Stimulated activated CD8-positive, alpha-beta memory T cell treated with anti-CD3 and anti-CD28 coated beads, Interleukin-7, amount 100 ng/mL, for 4 hours (primary cell): Measurements from ENCODE around the gene OTUD5.

Experiments used
- DNase-seq, 2 donors: peaks; one replicate each; pipeline ENCODE4 v3.0.0-alpha.2; 2020; ENCODE audit warnings: low read depth in 2 of 2

OTUD5 gene

DNA sequence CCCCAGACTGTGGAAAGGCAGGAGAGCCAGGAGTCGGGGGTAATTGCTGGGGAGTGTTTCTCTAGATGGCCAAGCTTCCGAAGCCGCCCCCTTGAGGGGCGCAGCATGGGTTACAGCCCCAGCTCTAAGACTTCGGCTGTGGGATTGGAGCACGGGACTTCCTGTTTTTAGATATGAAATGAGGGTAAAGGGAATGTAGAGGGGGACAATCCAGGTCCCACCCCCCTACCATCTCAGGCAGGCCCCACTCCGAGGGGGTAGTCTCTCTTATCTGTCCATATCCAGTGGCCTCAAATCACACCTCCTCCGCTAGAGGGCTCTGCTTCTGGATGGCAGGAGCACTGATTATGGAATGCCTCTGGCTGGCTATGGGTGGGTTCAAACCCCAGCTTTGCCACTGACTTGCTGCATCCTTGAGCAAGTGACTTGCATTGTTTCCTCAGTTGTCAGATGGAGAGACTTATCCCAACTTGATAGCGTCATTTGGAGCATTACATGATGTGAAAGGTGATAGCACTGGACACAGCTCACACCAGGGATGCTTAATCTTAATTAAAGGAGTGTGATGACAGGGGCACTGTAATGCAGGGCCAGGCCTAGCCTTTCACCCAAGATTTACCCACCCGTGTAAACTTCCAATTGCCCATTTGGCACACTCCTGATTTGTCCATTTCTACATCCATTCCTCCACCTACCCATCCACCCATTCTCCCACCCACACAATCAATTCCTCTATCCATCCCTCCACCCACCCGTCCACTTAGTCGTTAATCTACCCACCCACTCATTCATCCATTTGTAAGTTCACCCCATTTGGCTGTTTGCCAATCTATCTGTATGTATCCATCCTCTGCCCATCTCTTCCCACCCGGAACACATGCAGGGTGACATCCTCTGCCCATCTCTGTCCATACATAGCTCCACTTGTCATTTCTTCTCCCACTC lies 15.1 kb upstream of the OTUD5 start:
- no peak for DNase-seq

DNA sequence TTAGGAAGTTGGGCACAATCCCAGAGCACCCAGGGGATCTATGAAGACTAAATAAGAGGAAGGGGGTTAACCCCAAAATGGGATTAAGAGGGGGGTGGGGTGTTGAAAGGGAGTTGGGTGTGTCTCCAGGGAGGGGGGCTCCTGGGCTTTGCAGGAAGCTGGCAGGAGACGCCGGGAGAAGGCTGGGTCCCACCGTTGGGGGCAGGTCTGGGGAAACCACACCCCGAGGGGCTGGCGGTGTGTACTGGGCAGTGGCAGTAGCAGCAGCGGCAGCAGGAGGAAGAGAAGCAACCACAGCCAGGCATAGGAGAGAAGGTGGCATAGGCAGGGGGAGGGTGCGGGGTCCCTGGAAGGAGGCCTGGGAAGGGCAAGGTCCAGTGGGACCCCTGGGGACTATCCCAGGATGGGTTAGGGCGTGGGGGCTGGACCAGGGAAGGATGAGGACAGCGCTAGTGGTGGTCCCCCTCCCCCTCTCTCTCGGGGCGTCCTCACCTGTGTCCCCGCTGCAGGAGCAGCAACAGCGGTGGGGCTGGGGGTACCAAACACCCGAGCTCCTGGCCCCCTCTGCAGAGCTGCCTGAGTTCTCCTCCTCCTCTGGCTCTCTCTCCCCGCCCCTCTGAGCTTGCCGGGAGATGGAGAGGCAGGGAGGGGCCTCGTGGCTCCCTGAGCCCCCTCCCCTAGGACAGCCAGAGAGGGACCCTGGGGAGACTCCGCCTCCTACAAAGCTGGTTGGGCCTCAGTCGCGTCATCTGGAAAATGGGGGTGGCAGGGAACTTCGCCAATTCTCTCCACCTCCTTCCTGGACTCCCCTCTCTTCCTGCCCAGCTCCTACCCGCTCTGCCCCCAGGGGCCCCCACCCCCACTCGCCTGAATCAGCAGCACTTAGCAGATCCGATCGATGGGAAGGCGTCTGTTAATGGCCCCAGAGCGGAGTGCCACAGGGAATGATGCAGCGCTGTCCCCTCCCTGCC lies 14.1 kb upstream of the OTUD5 start, which contains the start of gene KCND1:
Gene KCND1, minus strand, starts transcription at position 596 of the 971 bp plus-strand sequence. CDS start 1,573 bp downstream, outside the sequence.
- no peak for DNase-seq

DNA sequence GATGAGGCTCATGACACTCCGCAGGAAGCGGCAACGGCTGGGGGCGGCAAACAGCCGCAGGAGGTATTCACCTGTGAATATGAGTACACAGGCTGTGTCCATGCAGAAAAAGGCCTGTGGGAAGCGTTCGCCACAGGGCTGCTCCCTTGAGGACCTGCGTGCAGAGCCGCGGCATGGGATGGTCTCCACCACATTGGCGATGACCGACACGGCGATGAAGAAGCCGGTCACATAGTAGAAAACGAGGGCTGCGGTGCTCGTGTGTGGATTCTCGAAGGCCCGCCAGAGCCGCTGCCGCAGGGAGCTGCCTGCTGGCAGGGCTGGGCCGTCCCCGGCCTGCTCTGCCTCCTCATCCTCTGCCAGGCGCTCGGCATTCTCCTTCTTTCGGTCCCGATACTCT lies 12.1 kb upstream of the OTUD5 start:
- DNase-seq = no peak

DNA sequence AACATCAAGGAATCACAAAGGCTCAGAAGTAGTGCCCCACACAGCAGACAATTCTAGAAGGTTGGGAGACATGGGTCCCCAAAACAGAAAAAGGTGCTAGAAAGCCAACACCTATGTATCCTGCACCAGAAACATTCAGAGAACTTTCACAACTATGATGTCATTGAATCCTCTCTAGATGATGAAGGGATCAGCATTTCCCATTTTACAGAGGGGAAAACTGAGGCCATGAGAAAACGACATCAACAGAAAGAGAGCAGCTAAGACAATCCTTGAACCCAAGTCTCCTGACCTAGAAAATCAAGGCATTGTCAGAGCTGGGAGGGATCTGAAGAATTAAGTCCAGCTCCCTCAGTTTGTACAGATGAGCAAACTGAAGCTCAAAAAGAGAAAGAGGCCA lies 11.0 kb upstream of the OTUD5 start:
- no peak for DNase-seq

DNA sequence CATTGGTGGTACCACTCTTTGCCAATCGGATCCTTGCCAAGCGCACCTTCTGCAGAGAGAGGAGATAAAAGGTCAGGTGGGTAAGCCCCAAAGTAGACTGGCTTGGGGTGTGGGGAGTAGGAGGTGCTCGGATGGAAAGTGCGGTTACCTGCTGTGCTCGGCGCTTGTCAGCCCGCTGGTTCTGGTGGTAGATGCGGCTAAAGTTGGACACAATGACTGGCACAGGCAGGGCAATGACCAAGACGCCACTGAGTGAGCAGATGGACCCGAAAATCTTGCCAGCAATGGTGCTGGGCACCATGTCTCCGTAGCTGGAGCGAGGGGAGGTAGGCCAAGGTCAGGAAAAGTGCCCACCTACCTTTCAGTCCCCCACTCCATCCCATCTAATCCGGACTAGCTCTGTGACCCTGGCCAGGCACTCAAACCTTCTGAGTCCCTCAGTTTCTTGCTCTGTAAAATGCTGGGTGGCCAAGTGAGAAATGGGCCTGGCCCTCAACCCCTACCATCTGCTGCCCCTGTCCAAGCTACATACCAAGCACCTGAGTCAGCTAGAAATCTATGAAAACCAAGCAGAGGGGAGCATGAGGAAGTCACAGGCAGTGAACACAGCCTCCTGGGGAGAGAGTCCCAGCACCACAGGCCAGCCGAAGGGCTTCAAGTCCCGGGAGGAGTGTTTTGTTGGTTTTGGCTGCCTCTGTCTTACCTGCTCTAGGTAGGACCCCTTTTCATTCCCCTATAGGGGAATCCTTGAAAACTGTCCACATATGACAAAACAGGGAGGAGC lies 9.6 kb upstream of the OTUD5 start:
- no peak for DNase-seq

DNA sequence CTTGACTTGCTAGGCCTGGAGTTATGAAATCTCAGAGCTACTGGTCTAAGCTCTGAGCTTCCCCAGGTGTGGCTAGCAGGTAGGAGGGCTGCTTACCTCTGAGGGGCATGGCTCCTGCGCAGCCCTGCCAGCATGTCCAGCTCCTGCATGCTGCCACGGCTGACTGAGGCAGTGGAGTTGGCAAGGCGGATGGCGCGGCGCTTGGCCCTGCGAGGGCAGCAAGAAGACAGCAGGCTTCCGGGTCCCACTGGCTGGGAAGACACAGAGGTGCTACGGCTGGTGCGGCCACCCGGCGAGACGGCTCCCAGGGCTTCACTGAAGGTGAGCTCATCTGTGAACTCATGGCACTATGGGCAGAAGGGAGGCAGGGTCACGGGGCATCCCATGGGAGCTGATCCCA lies 8.6 kb upstream of the OTUD5 start:
- no peak for DNase-seq

DNA sequence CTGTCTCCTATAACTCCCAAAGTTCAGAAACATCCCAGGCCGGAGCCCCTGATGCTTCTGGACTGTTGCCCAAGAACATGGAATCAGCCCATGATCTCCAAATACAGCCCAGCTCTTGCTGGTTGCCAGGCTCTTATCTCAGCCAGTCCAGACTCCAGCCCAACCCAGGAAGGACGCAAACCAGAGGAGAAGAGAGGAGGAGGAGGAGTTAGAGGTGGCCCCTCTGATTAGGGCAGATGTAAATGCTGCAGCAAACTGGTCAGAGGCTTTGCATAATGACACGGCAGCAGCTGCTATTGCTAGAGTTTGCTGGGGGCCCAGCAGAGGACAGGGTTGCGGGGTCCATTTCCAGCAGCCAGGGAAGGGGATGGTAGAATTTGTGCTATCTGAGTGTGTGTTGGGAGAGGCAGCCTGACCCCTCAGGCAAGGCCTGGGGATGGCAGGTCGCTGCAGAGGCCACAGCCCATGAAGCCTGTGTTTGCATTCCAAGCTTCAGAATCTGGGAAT lies 4.2 kb upstream of the OTUD5 start:
- no peak for DNase-seq

DNA sequence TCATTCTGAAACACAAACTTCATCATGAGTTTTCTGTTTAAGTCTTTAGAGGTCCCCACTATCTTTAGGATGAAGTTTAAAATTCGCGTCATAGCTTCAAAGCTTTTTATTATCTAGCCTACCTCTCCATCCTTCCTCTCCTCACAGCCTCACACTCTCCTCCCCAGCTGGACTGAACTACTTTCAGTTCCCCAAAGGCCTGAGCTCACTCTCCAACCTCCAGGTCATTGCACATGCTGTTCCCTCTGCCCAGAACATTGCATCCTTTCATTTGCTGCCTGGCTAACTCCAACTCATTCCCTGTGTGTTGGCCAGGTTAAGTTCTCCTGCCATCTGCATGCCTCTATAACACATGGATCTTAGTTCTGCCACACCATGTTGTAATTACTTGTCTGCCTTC lies 2.9 kb upstream of the OTUD5 start:
- DNase-seq = no peak

DNA sequence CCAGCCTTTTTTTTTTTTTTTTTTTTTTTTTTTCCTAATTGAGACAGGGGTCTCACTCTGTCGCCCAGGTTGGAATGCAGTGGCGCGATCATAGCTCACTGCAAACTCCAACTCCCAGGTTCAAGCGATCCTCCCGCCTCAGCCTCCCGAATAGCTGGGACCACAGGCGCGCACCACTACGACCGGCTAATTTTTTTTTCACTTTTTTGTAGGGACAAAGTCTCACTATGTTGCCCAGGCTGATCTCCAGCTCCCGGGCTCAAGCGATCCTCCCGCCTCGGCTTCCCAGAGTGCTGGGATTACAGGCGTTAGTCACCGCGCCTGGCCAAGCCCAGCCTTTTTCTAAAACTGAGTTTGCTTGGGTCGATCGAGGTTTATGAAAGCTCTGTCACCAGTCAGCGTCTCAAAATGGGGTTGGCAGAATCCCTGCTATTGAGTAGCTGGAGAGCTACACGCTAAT lies 1.3 kb upstream of the OTUD5 start:
- no peak for DNase-seq

DNA sequence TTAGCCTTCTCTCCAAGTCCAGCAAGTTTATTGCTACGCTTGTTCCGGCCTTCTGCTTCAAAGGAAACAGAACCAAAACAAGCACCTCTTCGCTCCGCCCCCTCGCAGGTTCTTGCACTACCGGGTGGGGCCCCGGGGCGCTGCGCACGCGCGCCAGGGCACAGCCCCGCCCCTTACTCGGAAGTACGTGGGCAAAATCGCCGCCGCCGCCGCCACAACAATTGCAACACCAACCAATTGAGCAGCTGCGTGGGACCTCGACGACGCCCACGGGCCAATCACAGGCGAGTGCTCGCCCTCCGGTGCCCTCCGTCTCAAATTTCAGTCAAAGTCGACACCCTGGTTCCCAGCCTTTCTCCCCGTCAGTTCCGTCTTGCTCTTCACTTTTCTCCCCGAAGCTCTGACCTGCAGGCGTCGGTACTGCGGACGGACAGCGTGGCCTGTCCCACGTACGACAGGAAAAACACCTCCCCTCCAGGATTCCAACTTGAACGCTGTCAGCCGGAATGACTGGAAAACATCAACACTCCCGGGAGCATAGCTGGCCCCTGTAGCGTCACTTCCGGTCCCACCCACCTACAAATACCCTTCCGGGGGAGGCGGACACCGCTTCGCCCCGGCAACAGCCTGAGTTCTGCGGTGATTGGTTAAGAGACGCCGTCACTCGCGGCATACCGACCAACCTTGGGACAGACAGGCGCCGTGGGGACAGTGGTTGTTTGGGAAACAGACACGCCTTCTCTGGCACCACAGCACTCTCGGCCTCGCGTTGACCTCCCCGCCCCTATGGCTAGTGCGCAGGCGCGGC lies 624 bp upstream of the OTUD5 start:
- peak; percentile 90 for DNase-seq

DNA sequence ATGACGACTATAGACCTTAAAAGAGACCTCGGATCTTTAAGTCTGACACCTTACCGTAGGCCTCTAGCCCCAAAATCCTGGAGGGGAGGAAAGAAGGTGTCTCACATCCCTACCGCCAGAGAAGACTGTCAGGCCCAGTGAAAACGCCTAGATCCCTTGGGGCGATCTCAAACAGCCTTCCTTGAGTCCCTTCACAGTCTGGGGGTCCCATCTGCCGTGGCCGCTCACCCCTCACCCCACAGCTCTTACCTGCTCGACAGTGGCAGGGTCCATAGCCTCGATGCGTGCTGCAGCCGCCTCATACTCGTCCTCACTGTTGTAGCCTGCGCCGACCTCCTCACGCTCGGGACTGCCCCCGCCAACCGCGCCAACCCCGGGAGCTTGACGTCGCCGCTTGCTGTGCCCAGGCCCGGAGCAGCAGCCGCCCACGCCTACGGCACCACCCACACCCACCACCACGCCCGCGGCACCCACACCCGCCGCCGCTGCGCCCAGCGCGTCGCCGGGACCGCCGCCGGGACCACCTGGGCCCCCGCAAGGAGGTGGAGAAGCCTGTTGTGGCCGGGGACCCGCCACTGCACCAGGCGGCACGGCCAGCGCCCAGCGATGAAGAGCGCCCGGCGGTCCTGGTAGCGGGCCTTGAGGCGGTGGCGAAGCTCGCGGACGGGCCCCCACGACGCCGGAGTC lies 536 bp downstream of the OTUD5 start:
- peak; percentile 36 to 61 for DNase-seq

DNA sequence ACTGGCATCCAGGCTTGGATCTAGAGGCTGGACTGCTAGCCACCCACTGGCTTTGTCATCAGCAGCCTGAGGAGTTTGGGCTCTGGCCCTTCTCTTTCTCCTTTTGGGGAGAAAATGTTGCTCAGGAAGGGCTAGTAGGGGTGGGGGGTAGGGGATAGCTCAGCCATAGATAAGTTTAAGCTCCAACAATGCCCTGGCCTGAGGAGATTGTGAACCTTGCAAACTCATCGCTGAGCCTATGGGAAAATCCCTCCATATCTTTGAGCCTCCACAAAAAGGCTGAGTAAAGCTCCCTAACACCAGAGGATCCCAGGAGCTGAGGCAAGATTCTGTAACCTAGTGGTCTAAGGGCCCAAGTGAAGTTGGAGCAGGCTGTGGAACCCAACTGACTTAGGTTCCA lies 8.8 kb downstream of the OTUD5 start:
- no peak for DNase-seq

DNA sequence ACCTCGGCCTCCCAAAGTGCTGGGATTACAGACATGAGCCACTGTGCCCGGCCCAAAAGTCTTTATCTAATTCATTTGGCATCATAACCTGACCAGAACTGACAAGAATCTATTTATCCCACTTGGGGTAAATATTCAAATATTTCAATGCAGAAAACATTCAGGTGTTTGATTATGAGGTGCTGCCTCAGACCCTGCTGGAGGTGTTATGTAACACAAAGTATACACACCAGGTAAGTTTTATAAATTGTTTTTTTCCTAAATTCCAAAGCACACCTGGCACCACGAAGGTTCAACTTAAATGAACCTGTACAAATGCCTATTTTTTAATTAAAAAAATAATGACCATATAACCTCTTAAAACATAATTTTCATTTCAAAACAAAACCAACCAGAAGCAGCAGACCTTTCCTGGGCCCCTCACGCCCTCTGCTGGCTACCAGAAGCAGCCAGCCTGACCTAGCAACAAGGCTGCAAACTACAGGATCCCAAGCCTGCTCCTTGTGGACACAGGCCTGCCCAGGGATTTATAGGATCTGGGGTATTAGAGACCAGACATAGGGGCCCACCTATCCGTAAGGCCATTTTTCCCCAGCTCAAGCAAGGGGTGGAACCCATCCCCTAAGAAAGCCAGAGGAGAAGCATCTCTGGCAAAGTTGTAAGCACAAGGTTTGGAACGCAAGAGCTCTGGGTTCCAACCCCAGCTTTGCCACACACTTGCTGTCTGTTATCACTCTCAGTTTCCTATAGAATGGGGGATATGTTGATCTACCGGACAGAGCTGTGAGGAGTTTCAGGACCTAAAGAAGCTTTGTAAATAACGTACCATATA lies 11.7 kb downstream of the OTUD5 start:
- peak in 1 of 2 donors; percentile 23 for DNase-seq

DNA sequence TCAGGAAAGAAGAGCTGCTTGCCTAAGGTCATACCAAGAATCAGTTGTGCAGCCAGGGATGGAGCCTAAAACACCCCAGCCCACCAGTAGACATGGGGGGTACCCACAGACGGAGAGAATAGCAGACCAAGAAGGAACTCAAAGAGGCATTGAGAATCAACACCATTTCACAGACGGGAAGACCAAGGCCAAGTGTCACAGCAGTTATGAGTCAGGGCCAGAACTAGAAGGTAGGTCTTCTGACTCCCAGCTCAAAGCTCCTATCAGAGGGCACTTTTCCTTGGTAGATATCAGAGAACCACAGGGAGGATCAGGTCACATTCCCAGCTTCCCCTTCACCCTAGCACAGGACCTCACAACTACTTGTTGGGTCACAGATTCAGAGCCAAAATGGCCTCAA lies 14.5 kb downstream of the OTUD5 start:
- no peak for DNase-seq

DNA sequence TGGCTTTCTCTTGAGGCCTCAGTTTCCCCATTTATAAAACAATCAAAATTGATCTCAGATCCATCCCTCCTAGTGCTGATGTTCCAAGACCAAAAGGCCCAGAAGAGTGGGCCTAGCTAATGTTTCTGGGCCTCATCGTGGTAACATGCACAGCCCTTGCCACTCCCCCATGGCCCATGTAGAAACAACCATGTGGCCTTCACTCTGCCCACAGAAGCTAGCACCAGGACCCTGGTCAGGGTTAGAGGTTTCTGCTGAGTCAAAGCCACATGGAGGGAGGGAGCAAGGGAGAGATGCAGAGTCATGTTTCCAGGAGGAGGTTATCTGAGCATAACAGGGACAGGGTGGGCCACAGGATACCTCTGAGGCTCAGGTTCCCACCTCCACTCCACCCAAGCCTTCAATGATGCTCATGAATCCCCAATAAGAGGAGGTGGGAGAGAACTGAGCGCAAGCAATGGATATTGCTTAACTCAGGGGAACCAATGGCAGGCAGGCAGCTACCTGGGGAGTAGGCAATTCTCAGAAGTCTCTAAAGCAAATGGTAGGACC lies 16.9 kb downstream of the OTUD5 start:
- no peak for DNase-seq

DNA sequence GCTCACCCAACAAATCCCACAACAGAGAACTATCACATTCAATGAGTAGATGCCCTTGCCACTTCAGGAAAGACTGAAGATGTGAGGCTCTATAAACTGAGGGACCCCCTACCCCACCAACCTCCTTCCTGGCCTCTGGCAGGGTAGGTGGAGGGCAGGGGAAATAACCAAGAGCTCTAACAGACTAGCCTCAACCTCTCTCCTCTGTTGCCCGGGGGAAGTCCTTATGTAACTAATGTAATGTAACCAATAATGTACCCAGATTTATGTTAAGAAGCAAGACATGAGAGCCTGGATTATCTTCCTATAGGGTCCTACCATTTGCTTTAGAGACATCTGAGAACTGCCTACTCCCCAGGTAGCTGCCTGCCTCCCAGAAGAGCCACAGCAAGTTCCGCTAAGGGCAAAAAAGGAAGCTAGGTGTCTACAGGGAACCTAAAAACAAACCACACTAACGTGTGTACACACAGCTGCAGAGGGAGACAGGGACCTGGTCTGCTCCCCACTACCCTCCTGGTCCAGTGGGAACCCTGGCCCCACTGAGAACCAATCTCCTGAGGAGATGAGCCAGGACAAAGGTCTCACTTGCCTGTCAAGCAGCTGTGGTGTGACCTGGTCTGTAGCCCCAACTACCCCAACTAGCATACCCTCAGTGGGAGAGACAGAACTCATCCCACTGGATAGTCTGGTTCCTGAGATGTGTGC lies 17.7 kb downstream of the OTUD5 start:
- no peak for DNase-seq

DNA sequence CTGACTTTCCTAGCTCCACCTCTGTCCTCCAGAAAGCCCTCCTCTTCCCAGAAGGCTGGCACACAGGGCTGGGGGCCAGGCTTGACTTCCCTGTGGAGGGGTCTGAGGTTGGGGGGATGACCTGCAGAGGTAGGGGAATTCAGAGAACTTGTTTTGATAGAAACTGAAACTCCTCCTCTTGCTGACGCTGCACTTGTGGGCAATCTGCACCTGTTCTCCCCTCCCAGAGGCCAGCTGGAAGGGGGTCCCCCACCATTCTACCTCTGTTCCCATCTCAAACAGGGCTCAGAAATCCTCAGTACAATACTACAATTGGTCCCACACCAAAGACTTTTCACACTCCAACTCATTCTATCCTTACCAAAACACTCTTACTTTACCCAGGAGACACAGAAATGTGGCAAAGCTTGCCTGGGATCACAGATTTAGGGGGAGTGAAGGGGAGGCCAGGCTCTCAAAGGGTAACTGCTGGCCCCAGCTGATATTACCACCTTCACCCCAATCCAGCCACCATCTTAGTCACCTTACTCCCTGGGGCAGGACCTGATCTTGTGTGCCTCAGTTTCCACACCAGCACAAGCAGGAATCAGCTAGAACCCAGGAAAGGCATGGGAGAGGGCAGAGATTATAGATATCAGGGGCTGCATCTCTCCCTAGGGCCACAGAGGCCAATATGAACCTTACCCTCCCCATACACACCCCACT lies 18.5 kb downstream of the OTUD5 start:
- DNase-seq = peak in 1 of 2 donors; percentile 42
